ENCODE data around the gene CEP70.
"Not testable (repeated sequence)": the region's sequence is repeated elsewhere in the genome, so short reads cannot be mapped to it uniquely, and the experiment has no call there.

CEP70 gene

DNA sequence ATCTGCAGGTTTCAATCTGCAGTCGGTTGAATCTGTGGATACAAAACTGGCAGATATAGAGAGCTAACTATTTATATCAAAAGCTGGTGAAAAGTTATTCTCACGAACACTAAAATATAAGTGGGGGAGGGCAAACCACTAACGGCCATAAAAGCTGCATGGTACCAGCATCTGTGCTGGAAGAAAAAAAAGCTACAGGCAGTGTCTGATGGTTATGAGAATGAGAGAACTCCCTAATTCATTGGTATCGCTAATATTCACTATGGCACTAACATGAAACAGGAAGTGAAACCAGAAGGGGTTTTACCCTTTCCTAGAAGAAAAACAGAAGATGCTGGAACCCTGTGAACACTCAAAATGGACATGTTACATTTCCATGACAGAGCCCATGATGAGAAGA, 15.9 kb downstream of the CEP70 start:
- Histone ChIP-seq H3K36me3 (ENCODE audit: insufficient read depth, low read length) (no peaks in the 10 kb centered on the region; the same call in 1 of the 2 replicates), H3K9me2 (ENCODE audit: low read depth, low read length) (no peaks in the 10 kb centered on the region), H3K4me1 (ENCODE audit: insufficient read depth, low read length, severe bottlenecking) (peaks cover 30% of the 10 kb centered on the region), H3K4me2 (ENCODE audit: low read length) (peak overlapping the region; percentile 44), H3K79me2 (ENCODE audit: insufficient read depth, low read length) (no peaks in the 10 kb centered on the region), H2AFZ (ENCODE audit: low read length) (no peak overlapping the region), H4K20me1 (ENCODE audit: insufficient read depth, low read length) (no peaks in the 10 kb centered on the region), H3K27me3 (ENCODE audit: insufficient read depth, low read length) (no peaks in the 10 kb centered on the region), H3K9ac (ENCODE audit: low read length) (no peak overlapping the region), H3K27ac (ENCODE audit: low read depth, low read length, poor library complexity, severe bottlenecking) (peak overlapping the region; percentile 71), H3K4me3 (ENCODE audit: low read depth, low read length, poor library complexity, severe bottlenecking) (no peak overlapping the region), H3K9me3 (ENCODE audit: low read length) (peaks cover 5% of the 10 kb centered on the region; the same call in 1 of the 2 replicates), H3F3A (ENCODE audit: insufficient read depth, low read length) (no peaks in the 10 kb centered on the region)
- no peak for TF ChIP-seq EZH2 (IDR thresholded peaks at IDR 0.05; ENCODE audit: borderline replicate concordance, low read length)
- TF ChIP-seq, protein P1, sequence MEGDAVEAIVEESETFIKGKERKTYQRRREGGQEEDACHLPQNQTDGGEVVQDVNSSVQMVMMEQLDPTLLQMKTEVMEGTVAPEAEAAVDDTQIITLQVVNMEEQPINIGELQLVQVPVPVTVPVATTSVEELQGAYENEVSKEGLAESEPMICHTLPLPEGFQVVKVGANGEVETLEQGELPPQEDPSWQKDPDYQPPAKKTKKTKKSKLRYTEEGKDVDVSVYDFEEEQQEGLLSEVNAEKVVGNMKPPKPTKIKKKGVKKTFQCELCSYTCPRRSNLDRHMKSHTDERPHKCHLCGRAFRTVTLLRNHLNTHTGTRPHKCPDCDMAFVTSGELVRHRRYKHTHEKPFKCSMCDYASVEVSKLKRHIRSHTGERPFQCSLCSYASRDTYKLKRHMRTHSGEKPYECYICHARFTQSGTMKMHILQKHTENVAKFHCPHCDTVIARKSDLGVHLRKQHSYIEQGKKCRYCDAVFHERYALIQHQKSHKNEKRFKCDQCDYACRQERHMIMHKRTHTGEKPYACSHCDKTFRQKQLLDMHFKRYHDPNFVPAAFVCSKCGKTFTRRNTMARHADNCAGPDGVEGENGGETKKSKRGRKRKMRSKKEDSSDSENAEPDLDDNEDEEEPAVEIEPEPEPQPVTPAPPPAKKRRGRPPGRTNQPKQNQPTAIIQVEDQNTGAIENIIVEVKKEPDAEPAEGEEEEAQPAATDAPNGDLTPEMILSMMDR (IDR thresholded peaks at IDR 0.05; ENCODE audit: low read length) = no peak

GRCh38 chr3:138573138-138573537, 20.9 kb downstream of the CEP70 start:
- no peak overlapping the region for H3K9ac ChIP-seq (ENCODE audit: low read length)
- H3K4me1 ChIP-seq (ENCODE audit: insufficient read depth, low read length, severe bottlenecking) = peaks cover 9% of the 10 kb centered on the region
- no peak overlapping the region for H3K27ac ChIP-seq (ENCODE audit: low read depth, low read length, poor library complexity, severe bottlenecking)
- no peaks in the 10 kb centered on the region for H3K9me2 ChIP-seq (ENCODE audit: low read depth, low read length)
- H3K79me2 ChIP-seq (ENCODE audit: insufficient read depth, low read length) = no peaks in the 10 kb centered on the region
- no peak overlapping the region for H3K4me2 ChIP-seq (ENCODE audit: low read length)
- peaks cover 7% of the 10 kb centered on the region for H3K36me3 ChIP-seq (ENCODE audit: insufficient read depth, low read length)
- no peak overlapping the region for H2AFZ ChIP-seq (ENCODE audit: low read length)
- H4K20me1 ChIP-seq (ENCODE audit: insufficient read depth, low read length) = no peaks in the 10 kb centered on the region
- no peak for TF ChIP-seq EZH2 (IDR thresholded peaks at IDR 0.05; ENCODE audit: borderline replicate concordance, low read length)
- TF ChIP-seq, protein P1 (IDR thresholded peaks at IDR 0.05; ENCODE audit: low read length) = no peak
- H3K4me3 ChIP-seq (ENCODE audit: low read depth, low read length, poor library complexity, severe bottlenecking) = no peak overlapping the region
- peaks cover 5% of the 10 kb centered on the region; the same call in 1 of the 2 replicates for H3K9me3 ChIP-seq (ENCODE audit: low read length)
- H3F3A ChIP-seq (ENCODE audit: insufficient read depth, low read length) = no peaks in the 10 kb centered on the region; the same call in 1 of the 2 replicates
- no peaks in the 10 kb centered on the region for H3K27me3 ChIP-seq (ENCODE audit: insufficient read depth, low read length)

DNA sequence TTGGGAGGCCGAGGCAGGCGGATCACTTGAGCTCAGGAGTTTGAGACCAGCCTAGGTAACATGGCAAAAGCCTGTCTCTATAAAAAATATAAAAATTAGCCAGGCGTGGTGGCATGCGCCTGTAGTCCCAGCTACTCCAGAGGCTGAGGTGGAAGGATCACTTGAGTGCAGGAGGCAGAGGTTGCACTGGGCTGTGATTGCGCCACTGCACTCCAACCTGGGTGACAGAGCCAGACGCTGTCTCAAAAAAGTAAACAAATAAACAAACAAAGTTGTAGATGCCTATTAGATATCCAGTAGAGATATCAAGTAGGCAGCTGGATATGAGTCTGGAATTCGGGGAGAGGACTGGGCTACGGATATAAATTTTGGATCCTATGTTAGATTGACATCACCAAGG, 24.4 kb downstream of the CEP70 start:
- not testable (repeated sequence) for H3K9me3 ChIP-seq (ENCODE audit: low read length); H4K20me1 ChIP-seq (ENCODE audit: insufficient read depth, low read length); H3F3A ChIP-seq (ENCODE audit: insufficient read depth, low read length); H3K9ac ChIP-seq (ENCODE audit: low read length); H2AFZ ChIP-seq (ENCODE audit: low read length); H3K4me3 ChIP-seq (ENCODE audit: low read depth, low read length, poor library complexity, severe bottlenecking); H3K27ac ChIP-seq (ENCODE audit: low read depth, low read length, poor library complexity, severe bottlenecking); H3K27me3 ChIP-seq (ENCODE audit: insufficient read depth, low read length); H3K79me2 ChIP-seq (ENCODE audit: insufficient read depth, low read length); H3K9me2 ChIP-seq (ENCODE audit: low read depth, low read length); H3K4me1 ChIP-seq (ENCODE audit: insufficient read depth, low read length, severe bottlenecking); H3K4me2 ChIP-seq (ENCODE audit: low read length); H3K36me3 ChIP-seq (ENCODE audit: insufficient read depth, low read length)

GRCh38 chr3:138569090-138569489, 25.0 kb downstream of the CEP70 start:
- H3K4me2 ChIP-seq (ENCODE audit: low read length) = no peak overlapping the region
- H3K36me3 ChIP-seq (ENCODE audit: insufficient read depth, low read length) = peaks cover 7% of the 10 kb centered on the region

More at GRCh38 chr3:138569090-138569489, 25.0 kb downstream of the CEP70 start:
- H3K27ac ChIP-seq (ENCODE audit: low read depth, low read length, poor library complexity, severe bottlenecking) = no peak overlapping the region
- no peaks in the 10 kb centered on the region for H4K20me1 ChIP-seq (ENCODE audit: insufficient read depth, low read length)
- H3K9me2 ChIP-seq (ENCODE audit: low read depth, low read length) = no peaks in the 10 kb centered on the region
- no peak for TF ChIP-seq EZH2 (IDR thresholded peaks at IDR 0.05; ENCODE audit: borderline replicate concordance, low read length)
- TF ChIP-seq, protein P1 (IDR thresholded peaks at IDR 0.05; ENCODE audit: low read length) = no peak
- H2AFZ ChIP-seq (ENCODE audit: low read length) = no peak overlapping the region
- H3K9me3 ChIP-seq (ENCODE audit: low read length) = peaks cover 5% of the 10 kb centered on the region; the same call in 1 of the 2 replicates
- no peaks in the 10 kb centered on the region for H3K27me3 ChIP-seq (ENCODE audit: insufficient read depth, low read length)
- no peak overlapping the region for H3K4me3 ChIP-seq (ENCODE audit: low read depth, low read length, poor library complexity, severe bottlenecking)
- no peaks in the 10 kb centered on the region for H3K79me2 ChIP-seq (ENCODE audit: insufficient read depth, low read length)
- no peak overlapping the region for H3K9ac ChIP-seq (ENCODE audit: low read length)
- no peaks in the 10 kb centered on the region; the same call in 1 of the 2 replicates for H3F3A ChIP-seq (ENCODE audit: insufficient read depth, low read length)
- no peaks in the 10 kb centered on the region for H3K4me1 ChIP-seq (ENCODE audit: insufficient read depth, low read length, severe bottlenecking)

All from OCI-LY1 (cell line).